OCI-LY1 (cell line): ENCODE results near the gene KANSL1.

Experiments used
- H2AFZ ChIP-seq: fragments of 200-600 bp; sonication (generic), shearing (Covaris generic); 2 replicates; pipeline ENCODE4 v1.6.0; 2014; ENCODE audit warnings: antibody characterized with exemption, mild to moderate bottlenecking, low read length
- H3F3A ChIP-seq: fragments of 200-600 bp; sonication (generic), shearing (Covaris generic); 2 replicates; pipeline ENCODE4 v1.6.0; 2014; ENCODE audit warnings: mild to moderate bottlenecking, antibody characterized with exemption, low read length, moderate library complexity; ENCODE audit not compliant: insufficient read depth
- H3K27ac ChIP-seq: fragments of 200-600 bp; sonication (generic); 2 replicates; pipeline ENCODE4 v1.5.1; 2014; ENCODE audit warnings: low read length, mixed run types, mild to moderate bottlenecking, low read depth; ENCODE audit not compliant: poor library complexity, severe bottlenecking
- H3K27me3 ChIP-seq: fragments of 200-600 bp; sonication (generic); 2 replicates; pipeline ENCODE4 v1.6.0; 2014; ENCODE audit warnings: antibody characterized with exemption, mild to moderate bottlenecking, low read length, moderate library complexity; ENCODE audit not compliant: insufficient read depth
- H3K36me3 ChIP-seq: fragments of 200-600 bp; sonication (generic); 2 replicates; pipeline ENCODE4 v1.6.1; 2014; ENCODE audit warnings: mild to moderate bottlenecking, antibody characterized with exemption, low read length, moderate library complexity, mixed read lengths; ENCODE audit not compliant: insufficient read depth
- H3K4me1 ChIP-seq: fragments of 200-600 bp; sonication (generic); 2 replicates; pipeline ENCODE4 v1.5.1; 2014; ENCODE audit warnings: mild to moderate bottlenecking, low read length, moderate library complexity; ENCODE audit not compliant: insufficient read depth, severe bottlenecking
- H3K4me2 ChIP-seq: fragments of 200-600 bp; sonication (generic), shearing (Covaris generic); 2 replicates; pipeline ENCODE4 v1.6.1; 2014; ENCODE audit warnings: low read length
- H3K4me3 ChIP-seq: fragments of 200-600 bp; sonication (generic); 2 replicates; pipeline ENCODE4 v1.5.1; 2014; ENCODE audit warnings: low read length, low read depth, mild to moderate bottlenecking, mixed read lengths; ENCODE audit not compliant: poor library complexity, severe bottlenecking
- H3K79me2 ChIP-seq: fragments of 200-600 bp; shearing (Covaris generic); 2 replicates; pipeline ENCODE4 v1.6.1; 2016; ENCODE audit warnings: mixed run types, low read length, mixed read lengths; ENCODE audit not compliant: insufficient read depth
- H3K9ac ChIP-seq: fragments of 200-600 bp; sonication (generic), shearing (Covaris generic); 2 replicates; pipeline ENCODE4 v1.6.1; 2014; ENCODE audit warnings: mild to moderate bottlenecking, low read length, mixed read lengths
- H3K9me2 ChIP-seq: fragments of 200-600 bp; sonication (generic), shearing (Covaris generic); 2 replicates; pipeline ENCODE4 v1.6.1; 2014; ENCODE audit warnings: low read depth, mild to moderate bottlenecking, low read length, mixed read lengths
- H3K9me3 ChIP-seq: fragments of 200-600 bp; shearing (Covaris generic); 2 replicates; pipeline ENCODE4 v1.6.1; 2014; ENCODE audit warnings: low read length, mixed read lengths
- H4K20me1 ChIP-seq: fragments of 200-600 bp; sonication (generic), shearing (Covaris generic); 2 replicates; pipeline ENCODE4 v1.6.0; 2016; ENCODE audit warnings: mild to moderate bottlenecking, low read length; ENCODE audit not compliant: insufficient read depth
- EZH2 ChIP-seq: fragments of 200-600 bp; sonication (generic), shearing (Covaris generic); IDR thresholded peaks from 2 replicates; pipeline ENCODE4 v1.8.0; 2017; ENCODE audit warnings: borderline replicate concordance, mixed run types, mild to moderate bottlenecking, antibody characterized with exemption, low read length, moderate library complexity, mixed read lengths
- TF ChIP-seq, protein P1 (sequence below): fragments of 200-600 bp; sonication (generic), shearing (Covaris generic); IDR thresholded peaks from 2 replicates; pipeline ENCODE4 v1.5.1; 2017; ENCODE audit warnings: mild to moderate bottlenecking, antibody characterized with exemption, low read length, moderate library complexity, mixed read lengths

KANSL1 gene

DNA sequence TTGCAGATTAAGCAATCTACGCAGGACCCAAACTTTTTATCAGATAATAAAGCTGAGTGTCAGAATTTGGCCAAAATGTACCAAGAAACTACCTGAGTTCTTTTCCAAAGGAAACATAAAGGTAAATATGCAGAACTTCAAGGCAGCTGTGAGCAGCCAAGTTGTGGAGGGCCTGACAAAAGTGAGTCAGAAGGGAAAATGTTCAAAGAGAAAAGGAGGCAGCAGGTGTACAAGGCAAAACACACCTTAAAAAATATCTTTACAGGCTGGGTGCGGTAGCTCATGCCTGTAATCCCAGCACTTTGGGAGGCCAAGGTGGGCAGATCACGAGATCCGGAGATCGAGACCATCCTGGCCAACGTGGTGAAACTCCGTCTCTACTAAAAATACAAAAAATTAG lies 7.0 kb upstream of the KANSL1 start:
- Histone ChIP-seq H3K4me2 (no peak overlapping the region), H3K79me2 (peaks cover 47% of the 10 kb centered on the region)
- TF ChIP-seq, protein P1, sequence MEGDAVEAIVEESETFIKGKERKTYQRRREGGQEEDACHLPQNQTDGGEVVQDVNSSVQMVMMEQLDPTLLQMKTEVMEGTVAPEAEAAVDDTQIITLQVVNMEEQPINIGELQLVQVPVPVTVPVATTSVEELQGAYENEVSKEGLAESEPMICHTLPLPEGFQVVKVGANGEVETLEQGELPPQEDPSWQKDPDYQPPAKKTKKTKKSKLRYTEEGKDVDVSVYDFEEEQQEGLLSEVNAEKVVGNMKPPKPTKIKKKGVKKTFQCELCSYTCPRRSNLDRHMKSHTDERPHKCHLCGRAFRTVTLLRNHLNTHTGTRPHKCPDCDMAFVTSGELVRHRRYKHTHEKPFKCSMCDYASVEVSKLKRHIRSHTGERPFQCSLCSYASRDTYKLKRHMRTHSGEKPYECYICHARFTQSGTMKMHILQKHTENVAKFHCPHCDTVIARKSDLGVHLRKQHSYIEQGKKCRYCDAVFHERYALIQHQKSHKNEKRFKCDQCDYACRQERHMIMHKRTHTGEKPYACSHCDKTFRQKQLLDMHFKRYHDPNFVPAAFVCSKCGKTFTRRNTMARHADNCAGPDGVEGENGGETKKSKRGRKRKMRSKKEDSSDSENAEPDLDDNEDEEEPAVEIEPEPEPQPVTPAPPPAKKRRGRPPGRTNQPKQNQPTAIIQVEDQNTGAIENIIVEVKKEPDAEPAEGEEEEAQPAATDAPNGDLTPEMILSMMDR, result no peak
- no peak for TF ChIP-seq EZH2

DNA sequence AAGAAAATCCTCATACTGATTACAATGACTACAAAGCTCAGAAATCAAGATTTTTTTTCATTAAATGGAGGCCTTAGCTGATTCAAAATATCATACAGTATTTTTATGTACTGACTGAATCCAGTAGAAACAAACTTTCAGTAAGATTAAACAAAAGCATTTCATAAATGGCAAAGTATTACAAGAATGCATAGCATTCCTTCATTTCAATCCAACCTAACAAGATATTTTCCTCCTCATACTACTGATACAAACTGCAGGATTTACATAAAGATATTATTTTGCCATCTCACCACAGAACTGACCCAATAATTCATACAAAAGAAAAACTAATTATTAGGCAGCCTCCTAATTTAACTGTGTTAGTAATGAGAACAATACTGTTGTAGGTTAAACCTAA lies 6.2 kb upstream of the KANSL1 start:
- no peak overlapping the region for H3K4me3 ChIP-seq
- H3K9me2 ChIP-seq, result no peaks in the 10 kb centered on the region
- peaks cover 12% of the 10 kb centered on the region; the same call in 1 of the 2 replicates for H3K36me3 ChIP-seq
- H3K9ac ChIP-seq, result no peak overlapping the region
- H3K4me1 ChIP-seq, result peaks cover 24% of the 10 kb centered on the region
- no peak overlapping the region for H2AFZ ChIP-seq
- no peak for TF ChIP-seq EZH2
- TF ChIP-seq, protein P1, result no peak
- H3F3A ChIP-seq, result peaks cover 10% of the 10 kb centered on the region
- H4K20me1 ChIP-seq, result 0 out of 2 replicates have a peak, but pooled peaks cover 4% of the 10 kb centered on the region
- H3K4me2 ChIP-seq, result no peak overlapping the region
- no peaks in the 10 kb centered on the region for H3K27me3 ChIP-seq
- no peaks in the 10 kb centered on the region for H3K9me3 ChIP-seq
- peaks cover 47% of the 10 kb centered on the region for H3K79me2 ChIP-seq
- H3K27ac ChIP-seq, result no peak overlapping the region

More for the DNA sequence above, 7.0 kb upstream of the KANSL1 start:
- H3K9me2 ChIP-seq, result no peaks in the 10 kb centered on the region
- peaks cover 14% of the 10 kb centered on the region; the same call in 1 of the 2 replicates for H3K36me3 ChIP-seq
- no peak overlapping the region for H3K9ac ChIP-seq
- no peaks in the 10 kb centered on the region for H3K27me3 ChIP-seq
- no peak overlapping the region for H3K27ac ChIP-seq
- H2AFZ ChIP-seq, result no peak overlapping the region
- no peak overlapping the region for H3K4me3 ChIP-seq
- H3K9me3 ChIP-seq, result no peaks in the 10 kb centered on the region
- H4K20me1 ChIP-seq, result 0 out of 2 replicates have a peak, but pooled peaks cover 4% of the 10 kb centered on the region
- H3F3A ChIP-seq, result peaks cover 2% of the 10 kb centered on the region
- H3K4me1 ChIP-seq, result peaks cover 16% of the 10 kb centered on the region

DNA sequence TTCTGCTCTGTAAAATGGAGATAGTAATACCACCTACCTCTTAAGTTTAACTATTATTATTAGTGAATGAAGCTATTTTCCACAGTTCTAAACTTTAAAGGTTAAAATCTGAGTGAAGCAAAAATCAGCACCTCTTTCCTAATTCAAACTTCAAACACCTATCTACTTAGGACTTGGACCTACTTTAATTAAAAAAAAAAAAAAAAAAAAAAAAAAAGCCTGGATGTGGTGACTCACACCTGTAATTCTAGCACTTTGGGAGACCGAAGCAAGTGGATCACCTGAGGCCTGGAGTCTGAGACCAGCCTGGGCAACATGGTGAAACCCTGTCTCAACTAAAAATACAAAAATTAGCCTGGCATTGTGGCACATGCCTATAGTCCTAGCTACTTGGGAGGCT lies 5.0 kb upstream of the KANSL1 start:
- Histone ChIP-seq H3K4me2 (no peak overlapping the region), H3K27ac (no peak overlapping the region), H3K79me2 (peaks cover 47% of the 10 kb centered on the region), H3K9ac (no peak overlapping the region), H3K36me3 (peaks cover 12% of the 10 kb centered on the region; the same call in 1 of the 2 replicates), H3K9me3 (no peaks in the 10 kb centered on the region), H3K9me2 (no peaks in the 10 kb centered on the region), H3F3A (peaks cover 13% of the 10 kb centered on the region), H3K4me3 (no peak overlapping the region), H3K4me1 (peaks cover 28% of the 10 kb centered on the region), H3K27me3 (no peaks in the 10 kb centered on the region), H2AFZ (no peak overlapping the region), H4K20me1 (0 out of 2 replicates have a peak, but pooled peaks cover 4% of the 10 kb centered on the region)
- TF ChIP-seq, protein P1, result no peak
- no peak for TF ChIP-seq EZH2
